NCI-H510A treated with DMSO at 0.1 percent for 48 hours (cell line): ENCODE results near the gene CPLX4.
"Not testable (repeated sequence)": the region's sequence is repeated elsewhere in the genome, so short reads cannot be mapped to it uniquely, and the experiment has no call there.

ENCODE experiments used
- DNase-seq: peaks from one replicate; lab custom pipeline; 2025; lab: John Stamatoyannopoulos, UW

The CPLX4 gene

DNA sequence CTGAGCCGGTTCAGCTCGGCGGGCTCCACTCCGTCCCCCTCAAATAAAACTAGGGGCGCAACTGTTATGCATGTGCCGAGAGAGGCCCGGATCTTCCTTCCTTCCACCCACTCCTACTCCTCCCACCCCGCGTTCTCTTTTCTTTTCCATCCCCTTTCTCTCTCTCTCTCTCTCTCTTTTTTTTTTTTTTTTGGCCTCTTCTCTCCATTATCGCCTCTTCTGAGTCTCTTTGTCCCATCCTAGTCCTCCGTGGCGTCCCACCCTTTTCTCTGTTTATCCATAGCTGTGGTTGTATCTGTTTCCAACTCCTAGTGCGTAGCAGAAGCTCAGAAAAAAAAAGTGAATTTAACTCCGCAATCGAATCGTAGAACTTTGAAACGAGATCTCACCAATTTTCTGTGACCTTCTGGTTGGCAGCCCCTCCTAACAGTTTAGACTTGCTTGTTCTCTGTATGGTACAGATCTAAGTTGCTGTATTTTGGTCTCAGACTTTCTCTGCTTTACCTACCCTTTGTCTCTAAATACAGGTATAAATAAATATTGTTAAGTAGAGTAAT, 48.8 kb downstream of the CPLX4 start:
- DNase-seq: peak; percentile 55

- peak; percentile 85 for DNase-seq
Observed at GRCh38 chr18:59268721-59269562, 49.5 kb downstream of the CPLX4 start.

GRCh38 chr18:59268127-59268720, 50.2 kb downstream of the CPLX4 start:
- DNase-seq: no peak

DNA sequence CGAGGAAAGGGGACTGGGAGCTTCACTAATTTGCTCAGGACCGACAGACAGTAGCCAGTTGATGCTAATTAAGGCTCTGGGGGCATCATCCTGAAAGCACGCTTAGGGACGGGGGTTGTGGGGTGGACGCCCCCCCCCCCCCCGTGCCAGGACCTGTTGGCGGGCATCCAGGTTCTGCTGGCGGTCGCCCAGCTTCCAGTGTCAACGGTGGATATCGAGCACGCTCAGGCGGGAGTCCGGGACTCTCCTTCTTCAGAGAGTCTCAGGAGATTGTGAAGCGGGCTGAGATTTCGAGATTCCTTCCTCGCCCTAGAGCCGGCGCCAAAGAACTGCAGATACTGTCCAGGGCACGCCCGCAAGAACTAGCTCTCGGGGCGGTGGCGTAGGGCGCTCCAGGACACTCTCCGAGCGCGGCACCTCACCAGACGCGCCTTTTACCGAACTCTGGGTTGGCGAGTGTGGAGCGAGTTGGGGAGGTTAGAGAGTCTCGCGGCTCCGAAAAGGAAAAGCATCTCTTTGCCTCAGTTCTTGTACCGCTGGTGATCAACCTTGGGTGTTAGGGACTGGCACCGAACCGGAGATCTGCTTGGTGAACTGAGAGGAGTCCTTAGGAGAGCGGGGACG, 50.8 kb downstream of the CPLX4 start:
- DNase-seq: no peak

GRCh38 chr18:59266886-59267502, 51.5 kb downstream of the CPLX4 start:
- DNase-seq: no peak

- no peak for DNase-seq
Observed at GRCh38 chr18:59266459-59266858, 52.0 kb downstream of the CPLX4 start.

DNA sequence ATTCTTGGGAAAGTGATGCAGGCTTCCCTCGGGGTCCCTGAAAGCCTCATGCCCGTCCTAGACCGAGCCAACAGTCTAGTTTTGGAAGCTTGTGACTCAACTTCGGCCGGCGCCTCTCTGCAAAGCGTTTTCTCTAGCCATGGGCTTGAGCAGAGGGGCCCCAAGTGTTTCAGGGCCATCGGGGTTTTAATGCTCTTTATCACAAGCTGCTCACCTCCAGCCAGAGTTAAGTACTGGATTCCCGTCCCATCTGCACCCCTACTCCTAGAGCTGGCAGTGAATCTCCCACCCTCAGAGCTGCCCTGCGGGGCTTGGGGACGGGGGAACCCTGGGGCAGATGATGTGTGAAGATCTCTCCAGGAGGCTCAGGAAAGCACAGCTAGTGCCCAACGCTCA, 52.5 kb downstream of the CPLX4 start:
- no peak for DNase-seq

DNA sequence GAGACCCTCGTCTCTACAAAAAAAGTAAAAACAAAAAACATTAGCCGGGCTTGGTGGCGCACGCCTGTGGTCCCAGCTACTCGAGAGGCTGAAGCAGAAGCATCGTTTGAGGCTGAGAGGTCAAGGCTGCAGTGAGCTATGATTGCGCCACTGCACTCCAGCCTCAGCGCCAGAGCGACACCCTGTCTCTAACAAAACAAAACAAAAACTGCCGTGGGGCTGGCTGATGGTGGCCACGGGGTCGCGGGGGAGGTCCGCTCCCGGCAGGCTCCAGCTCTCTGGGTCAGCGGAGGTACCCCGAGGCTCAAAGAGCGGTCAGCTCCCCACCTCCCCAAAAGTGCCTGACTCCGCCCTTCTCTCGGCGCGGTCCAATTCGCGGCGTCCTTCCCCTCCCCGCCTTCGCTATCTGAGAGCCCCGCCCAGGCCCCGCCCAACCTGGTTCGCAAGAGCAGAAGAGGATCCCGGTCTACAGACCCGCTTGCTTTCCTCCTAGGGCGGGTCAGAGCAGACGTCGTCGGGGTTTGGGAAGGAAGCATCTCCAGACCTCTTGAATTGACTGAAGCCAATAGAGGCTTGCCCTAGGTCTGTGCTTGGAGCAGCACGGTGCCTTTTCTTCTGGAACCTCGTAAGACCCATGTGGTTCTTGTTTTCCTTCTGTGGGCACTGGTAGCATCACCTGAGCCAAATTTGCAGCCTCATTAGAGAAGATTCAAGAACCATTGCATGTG, 53.0 kb downstream of the CPLX4 start:
- peak; percentile 45 for DNase-seq

- DNase-seq: no peak
Observed at GRCh38 chr18:59264651-59265245, 53.7 kb downstream of the CPLX4 start.

DNA sequence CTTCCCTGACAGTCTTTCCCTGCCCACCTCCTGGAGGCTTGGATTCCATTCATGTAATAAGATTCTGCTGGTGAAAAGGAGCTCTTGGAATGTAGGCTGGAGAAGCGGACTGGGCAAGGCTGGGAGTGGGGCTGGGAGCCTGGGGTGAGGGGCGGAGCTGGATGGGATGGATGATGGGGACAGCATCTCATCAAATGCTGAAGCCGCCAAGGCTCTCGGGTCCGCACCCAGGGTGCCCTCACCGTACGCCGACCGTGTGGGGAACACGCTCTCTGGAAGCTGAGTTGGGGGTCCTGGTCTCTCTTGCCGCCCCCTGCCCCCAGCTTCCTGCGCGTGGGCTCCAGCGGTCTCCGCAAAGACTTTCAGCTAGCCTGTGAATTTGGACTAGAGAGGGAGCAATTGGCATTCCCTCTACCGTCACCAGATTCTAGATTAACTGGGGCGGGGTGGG, 54.3 kb downstream of the CPLX4 start:
- DNase-seq: no peak

- no peak for DNase-seq
Observed at GRCh38 chr18:59263661-59264060, 54.8 kb downstream of the CPLX4 start.

DNA sequence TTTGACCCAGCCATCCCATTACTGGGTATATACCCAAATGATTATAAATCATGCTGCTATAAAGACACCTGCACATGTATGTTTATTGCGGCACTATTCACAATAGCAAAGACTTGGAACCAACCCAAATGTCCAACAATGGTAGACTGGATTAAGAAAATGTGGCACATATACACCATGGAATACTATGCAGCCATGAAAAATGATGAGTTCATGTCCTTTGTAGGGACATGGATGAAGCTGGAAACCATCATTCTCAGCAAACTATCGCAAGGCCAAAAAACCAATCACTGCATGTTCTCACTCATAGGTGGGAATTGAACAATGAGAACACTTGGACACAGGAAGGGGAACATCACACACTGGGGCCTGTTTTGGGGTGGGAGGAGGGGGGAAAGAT, 56.2 kb downstream of the CPLX4 start:
- not testable (repeated sequence) for DNase-seq

DNA sequence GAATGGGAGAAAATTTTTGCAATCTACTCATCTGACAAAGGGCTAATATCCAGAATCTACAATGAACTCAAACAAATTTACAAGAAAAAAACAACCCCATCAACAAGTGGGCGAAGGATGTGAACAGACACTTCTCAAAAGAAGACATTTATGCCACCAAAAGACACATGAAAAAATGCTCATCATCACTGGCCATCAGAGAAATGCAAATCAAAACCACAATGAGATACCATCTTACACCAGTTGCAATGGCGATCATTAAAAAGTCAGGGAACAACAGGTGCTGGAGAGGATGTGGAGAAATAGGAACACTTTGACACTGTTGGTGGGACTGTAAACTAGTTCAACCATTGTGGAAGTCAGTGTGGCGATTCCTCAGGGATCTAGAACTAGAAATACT, 56.6 kb downstream of the CPLX4 start:
- DNase-seq: not testable (repeated sequence)

DNA sequence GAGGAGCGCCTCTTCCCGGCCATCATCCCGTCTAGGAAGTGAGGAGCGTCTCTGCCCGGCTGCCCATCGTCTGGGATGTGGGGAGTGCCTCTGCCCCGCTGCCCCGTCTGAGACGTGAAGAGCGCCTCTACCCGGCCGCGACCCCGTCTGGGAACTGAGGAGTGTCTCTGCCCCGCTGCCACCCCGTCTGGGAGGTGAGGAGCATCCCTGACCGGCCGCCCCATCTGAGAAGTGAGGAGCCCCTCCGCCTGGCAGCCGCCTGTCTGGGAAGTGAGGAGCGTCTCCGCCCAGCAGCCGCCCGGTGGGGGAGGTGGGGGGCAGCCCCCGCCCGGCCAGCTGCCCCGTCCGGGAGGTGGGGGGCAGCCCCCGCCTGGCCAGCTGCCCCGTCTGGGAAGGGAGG, 63.0 kb downstream of the CPLX4 start:
- DNase-seq: not testable (repeated sequence)

GRCh38 chr18:59249199-59249774, 69.2 kb downstream of the CPLX4 start:
- peak; percentile 96 for DNase-seq

DNA sequence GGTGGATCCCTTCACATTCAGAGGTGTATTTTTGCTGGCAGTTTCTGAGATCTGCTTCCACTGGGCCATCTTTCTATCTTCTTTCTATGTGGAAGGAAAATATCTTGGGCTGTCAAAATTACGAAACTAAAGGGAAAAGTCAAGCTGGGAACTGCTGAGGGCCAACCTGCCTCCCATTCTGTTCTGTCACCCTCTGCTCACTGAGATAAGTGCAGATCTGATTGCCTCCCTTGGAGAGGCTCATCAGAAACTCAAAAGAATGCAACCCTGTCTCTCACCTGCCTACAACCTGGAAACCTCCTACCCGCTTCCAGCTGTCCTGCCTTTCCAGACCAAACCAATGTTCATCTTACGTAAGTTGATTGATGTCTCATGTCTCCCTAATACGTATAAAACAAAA, 71.7 kb downstream of the CPLX4 start:
- DNase-seq: no peak
